T-helper 1 cell treated with Interleukin-12 subunit alpha and Interleukin-12 subunit beta and Interleukin-4 antibody, amounts not matched to agents 30 ng/mL and 1 ng/mL, for 36 hours (primary cell): ENCODE measurements around the gene KLHL25. TPM values are rescaled to one million over a fixed set of nuclear protein-coding genes. Genes with fewer than 3 reads are reported as not detected.

Experiments
- intact Hi-C: fragments of 100-400 bp; cut with micrococcal nuclease; formaldehyde crosslinking; loops from one replicate; pipeline ENCODE4 v1.15.1; 2024
- total RNA-seq: library from RNA; stranded (reverse); gene quantifications from 2 replicates; pipeline ENCODE4 v1.2.3, GENCODE V29; 2022

Gene KLHL25
- total RNA-seq, 1 donor from 2014 or later, result 5.1 TPM

- intact Hi-C loops, result no loop called here
Observed at GRCh38 chr15:85778107-85778776, 16.5 kb downstream of the KLHL25 start.

GRCh38 chr15:85777250-85778106 is 17.2 kb downstream of the KLHL25 start:
- intact Hi-C loops, result no loop called here

GRCh38 chr15:85773970-85774369 is 20.8 kb downstream of the KLHL25 start:
- intact Hi-C loops, result no loop called here

GRCh38 chr15:85773249-85773648 is 21.5 kb downstream of the KLHL25 start:
- intact Hi-C loops, result no loop called here

- intact Hi-C loops, result no loop called here
Observed at GRCh38 chr15:85772668-85773067, 22.1 kb downstream of the KLHL25 start.

- intact Hi-C loops, result no loop called here
Observed at GRCh38 chr15:85771781-85772445, 22.8 kb downstream of the KLHL25 start.

GRCh38 chr15:85771271-85771670 is 23.5 kb downstream of the KLHL25 start:
- intact Hi-C loops, result no loop called here

GRCh38 chr15:85770096-85771041 is 24.4 kb downstream of the KLHL25 start:
- intact Hi-C loops, result no loop called here

GRCh38 chr15:85769182-85769900 is 25.4 kb downstream of the KLHL25 start:
- intact Hi-C loops, result no loop called here

GRCh38 chr15:85768595-85769168 is 26.0 kb downstream of the KLHL25 start:
- intact Hi-C loops, result no loop called here

- intact Hi-C loops, result no loop called here
Observed at GRCh38 chr15:85767785-85768529, 26.8 kb downstream of the KLHL25 start.

- intact Hi-C loops, result no loop called here
Observed at GRCh38 chr15:85766001-85766831, 28.5 kb downstream of the KLHL25 start.

- intact Hi-C loops, result no loop called here
Observed at GRCh38 chr15:85764649-85765277, 30.0 kb downstream of the KLHL25 start.

- intact Hi-C loops, result no loop called here
Observed at GRCh38 chr15:85763673-85764633, 30.8 kb downstream of the KLHL25 start.

- intact Hi-C loops, result no loop called here
Observed at GRCh38 chr15:85763157-85763556, 31.6 kb downstream of the KLHL25 start.

GRCh38 chr15:85762756-85763127 is 32.0 kb downstream of the KLHL25 start:
- intact Hi-C loops, result no loop called here
